NCI-H2171 treated with DMSO at 0.1 percent for 48 hours (cell line): Measurements from ENCODE around the gene STUM.
"Not testable (repeated sequence)": the region's sequence is repeated elsewhere in the genome, so short reads cannot be mapped to it uniquely, and the experiment has no call there.

Source experiments
- DNase-seq: peaks from one replicate; lab custom pipeline; 2025; lab: John Stamatoyannopoulos, UW

STUM gene

DNA sequence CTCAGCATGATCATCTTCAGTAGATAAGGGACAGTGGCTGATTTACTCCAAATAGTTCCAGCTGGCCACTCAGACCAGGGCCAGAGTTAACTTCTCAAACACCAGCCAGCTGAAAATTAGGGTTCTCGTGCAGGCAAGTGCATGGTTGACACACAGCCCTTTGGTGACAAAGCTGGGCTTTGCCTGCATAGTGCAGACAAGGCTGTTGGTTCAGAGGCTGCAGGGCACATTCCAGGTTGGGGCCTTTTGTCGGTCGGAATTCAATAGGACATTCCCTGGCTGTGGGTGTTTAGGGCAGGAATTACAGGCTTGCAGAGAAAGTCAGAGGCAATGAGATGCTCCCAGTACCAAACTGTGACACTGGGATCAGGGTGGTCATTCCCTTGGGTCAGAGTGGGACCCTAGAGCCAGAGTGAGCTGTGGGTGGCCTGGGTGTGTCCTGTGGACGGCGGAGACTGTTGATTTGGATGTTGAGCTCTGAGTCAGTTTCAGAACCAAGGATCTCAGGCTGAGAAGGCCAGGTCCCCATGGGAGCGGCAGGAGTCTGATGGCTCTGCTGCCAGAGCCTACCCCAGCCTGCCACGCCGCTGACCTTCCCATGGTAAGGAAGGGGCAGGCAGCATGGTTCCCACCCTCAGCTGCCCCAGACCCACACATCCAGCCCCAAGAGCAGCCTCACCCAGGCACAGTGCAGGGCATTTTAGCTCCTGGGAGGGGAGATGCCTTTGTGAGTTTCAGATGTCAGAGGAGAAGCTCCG, 56.2 kb downstream of the STUM start:
- DNase-seq = no peak

DNA sequence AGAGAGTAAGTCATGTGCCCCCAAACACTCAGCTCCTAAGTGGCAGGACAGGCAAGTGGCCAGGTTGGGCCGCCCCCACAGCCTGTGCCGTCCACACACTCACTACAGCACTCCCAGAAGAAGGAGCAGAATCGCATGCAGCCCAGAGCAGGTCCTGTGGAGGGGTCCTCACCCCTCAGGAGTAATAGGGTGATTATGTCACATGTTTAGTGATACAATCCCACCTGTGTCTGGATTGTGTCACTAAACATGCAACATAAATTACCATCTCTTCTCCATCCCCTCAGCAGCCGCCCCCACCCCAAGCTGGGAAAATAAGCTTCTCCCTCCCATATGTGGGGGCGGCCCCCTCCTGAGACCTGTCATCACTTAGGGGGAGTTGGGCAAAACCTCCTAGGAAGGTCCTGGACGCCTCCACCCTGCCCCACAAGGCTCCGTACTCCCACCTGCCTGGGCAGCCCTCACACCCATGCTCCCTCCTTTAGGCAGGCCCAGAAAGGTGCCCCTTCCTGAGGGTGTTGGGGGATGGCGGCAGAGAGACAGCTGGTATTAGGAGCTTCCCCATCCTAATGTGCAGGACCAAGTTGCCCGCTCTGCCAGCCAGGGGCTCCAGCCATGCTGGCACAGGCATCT, 56.9 kb downstream of the STUM start:
- DNase-seq = no peak

DNA sequence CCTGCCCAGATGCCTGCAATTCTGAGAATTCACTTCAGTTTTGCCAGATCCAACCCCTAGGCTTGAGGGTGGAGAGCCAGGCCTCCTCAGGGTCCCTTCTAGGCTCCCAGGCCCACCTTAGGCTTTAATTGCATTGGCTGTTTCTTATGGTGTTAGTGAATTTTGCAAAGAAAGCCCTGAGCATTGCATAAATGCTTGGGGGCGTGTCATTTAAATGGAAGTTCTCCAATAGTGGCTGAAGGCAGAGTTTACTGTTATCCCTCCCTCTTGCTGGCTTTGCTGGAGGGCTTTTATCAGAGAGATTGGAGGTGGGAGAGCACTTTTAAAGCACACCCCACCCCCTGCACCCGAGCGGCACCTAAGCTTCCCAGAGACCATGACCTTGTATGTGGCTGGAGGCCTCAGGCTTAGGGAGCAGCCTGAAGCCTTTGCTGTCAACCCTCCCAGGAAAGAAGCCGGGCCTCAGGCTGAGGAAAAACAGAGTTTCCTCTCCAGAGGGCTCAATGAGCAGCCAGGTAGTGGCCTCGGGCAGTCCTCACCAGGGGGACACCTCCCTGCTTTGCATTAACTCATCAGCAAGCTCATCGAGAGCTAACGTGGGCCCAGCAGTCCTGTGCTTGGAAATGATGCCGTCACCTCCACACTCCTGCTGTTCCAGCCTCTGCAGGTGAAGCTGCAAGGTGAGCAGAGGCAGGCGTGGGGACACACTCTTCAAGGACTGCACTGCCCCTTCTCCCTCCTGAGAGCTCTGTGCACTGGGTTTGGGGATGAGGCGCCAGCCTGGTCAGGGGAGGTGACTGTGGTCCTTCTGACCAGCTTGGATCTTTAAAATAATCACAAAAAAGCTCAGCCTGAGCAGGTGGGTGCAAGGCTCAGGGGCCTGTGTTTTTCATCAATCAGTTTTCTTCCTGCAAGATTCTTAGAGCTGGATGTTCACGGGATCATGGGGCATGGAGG, 58.0 kb downstream of the STUM start:
- no peak for DNase-seq

DNA sequence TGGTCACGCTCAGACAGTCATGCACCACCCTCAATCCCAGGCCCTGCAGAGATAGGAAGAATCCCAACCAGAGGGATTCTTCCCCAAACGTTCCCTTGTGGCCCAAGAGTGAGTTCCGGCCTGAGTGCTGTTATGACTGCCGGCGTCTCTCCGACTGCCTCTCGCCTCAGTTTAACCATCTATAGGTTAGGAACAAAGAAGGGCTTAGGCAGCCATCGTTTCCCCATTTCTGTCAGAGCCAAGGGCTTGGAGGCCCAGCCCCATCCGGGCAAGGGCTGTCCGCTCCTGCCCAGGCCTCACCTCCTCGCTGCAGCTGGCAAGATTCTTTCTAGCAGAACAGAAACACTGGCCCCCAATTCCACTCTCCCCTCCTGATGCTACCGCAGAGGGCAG, 58.7 kb downstream of the STUM start:
- no peak for DNase-seq

DNA sequence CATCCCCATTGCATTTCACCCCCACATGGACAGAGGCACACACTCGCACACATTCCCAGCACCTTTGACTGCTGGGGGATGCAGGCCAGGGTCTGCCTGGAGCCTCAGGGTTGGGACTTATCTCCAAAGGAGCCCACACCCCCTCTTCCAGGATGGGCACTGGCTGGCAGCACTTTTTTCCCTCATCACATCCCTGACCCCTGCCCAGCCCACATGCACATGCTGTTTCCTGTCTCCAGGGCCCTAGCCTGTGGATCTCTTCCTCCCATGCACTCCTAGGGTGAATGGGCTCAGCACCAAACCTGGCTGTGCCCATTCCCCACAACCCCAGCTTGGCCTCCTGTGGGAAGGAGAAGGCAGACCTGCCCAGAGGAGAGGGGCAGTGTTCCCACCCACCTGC, 59.3 kb downstream of the STUM start:
- DNase-seq = no peak

DNA sequence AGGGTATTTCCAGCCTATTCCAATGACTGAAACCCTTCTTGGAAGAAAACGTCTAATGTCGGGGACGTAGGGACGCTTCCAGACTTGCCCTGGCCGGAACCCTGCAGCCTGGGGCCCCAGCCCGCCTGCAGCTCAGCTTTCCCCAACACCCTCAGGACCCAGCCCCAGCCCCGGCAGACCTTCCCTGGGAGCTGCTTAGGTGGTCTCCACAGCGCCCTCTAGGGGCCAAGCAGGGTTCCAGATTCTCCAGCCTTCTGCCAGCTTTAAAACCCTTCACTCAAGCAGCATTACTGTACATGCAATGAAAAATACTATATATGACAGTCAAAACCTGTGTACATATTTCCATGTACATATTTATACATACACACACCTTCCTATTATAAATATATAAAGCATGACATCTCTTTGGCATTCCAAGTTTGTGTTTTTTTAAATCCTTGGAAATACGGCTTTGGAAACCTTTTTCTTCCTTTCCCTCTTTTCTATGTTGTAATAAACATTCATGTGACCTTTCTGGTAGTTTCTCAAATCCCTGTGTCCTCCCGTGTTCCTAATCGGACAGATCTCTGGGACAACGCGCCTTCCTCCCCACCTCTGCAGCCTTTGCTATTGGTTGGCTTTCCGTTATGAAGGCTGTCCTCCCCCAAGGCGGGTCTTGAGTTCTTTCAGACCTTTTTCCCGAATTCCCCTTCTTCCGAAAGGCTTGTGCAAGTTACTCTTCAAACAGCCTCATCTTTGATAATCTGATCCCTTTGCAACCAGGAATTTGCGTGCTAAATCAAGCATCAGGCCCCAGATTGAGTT, 60.3 kb downstream of the STUM start:
- DNase-seq = peak; percentile 57

DNA sequence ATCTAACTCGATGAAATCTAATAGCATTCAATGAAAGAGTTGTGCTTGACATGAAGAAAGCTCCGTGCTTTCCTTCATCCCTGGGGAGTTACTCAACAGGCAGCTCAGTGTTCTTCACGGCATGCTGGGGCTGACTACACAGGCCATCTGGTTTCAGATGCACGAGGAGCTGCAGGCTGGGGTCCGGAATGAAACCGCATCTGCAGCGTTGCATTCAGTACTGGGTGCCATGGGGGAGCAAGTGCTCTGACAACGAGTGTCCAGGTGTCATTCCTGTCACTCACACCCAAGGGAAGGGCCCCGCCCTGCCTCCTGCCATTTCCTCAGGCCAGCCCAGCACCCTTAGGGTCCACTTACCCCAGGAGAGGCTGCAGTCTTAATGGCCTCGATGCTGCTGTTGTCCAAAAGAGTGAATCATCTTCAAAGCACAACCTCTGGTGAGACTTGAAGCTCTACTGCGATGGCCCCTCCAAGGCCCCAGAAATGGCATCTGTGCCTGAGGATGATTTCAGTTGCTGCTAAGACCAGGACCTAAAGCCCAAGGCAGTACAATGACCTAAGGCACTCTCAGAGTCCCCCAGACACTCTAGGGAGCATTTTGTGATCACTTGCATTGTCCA, 61.4 kb downstream of the STUM start:
- DNase-seq = peak; percentile 78

DNA sequence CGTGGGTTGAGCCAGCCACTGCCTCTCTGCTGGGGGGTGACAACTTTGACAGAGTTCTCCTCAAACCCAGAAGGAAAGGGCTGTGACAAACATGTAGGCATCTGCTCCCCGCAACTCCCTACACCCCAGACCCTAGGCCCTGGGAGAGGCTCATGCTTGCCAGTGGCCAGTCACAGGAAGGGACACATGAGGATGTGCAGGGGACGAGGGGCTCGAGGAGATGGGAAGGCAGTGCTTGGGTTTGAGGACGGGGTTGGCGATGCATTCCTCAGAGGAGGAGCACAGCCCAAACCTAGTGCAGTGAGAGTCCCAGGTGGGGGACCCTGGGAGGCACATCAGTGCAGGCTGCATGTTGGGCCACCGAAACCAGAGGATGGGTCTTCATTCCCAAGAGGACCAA, 62.1 kb downstream of the STUM start:
- no peak for DNase-seq

DNA sequence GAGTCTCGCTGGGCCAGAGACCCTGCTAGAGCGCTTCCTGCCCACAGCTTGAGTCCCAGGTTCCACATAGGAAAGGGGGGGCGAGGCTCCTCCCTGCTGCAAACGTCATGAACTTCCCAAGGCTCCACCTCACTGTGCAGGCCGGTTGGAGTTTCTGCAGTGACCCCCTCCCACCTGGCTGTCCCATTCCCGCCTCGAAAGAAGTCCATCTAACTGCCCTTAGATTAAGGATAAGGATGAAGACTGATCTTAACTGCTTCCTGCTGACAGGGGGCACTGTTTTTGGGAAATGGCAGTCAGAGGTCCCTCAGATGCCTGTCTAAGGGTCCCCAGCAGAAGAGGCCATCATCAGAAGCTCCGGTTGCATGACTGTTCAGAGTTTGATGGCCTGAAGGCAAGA, 62.7 kb downstream of the STUM start:
- no peak for DNase-seq

DNA sequence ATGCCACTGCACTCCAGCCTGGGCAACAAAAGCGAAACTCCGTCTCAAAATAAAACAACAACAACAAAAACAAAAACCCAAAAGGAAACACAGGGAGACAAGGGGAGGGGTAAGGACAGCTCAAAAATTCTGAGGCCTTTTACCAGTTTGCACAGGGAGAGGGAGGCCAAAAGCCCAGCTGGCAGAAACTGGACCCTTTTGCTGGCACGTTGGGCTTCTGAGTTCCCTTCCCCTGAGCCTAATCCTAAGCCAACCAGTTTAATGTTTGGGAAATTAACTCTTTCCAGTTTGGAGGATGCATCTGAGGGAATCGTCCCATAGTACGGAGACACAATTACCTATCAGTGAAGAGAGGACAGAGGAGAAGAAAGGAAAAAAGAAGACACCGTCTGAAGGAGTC, 63.4 kb downstream of the STUM start:
- not testable (repeated sequence) for DNase-seq

DNA sequence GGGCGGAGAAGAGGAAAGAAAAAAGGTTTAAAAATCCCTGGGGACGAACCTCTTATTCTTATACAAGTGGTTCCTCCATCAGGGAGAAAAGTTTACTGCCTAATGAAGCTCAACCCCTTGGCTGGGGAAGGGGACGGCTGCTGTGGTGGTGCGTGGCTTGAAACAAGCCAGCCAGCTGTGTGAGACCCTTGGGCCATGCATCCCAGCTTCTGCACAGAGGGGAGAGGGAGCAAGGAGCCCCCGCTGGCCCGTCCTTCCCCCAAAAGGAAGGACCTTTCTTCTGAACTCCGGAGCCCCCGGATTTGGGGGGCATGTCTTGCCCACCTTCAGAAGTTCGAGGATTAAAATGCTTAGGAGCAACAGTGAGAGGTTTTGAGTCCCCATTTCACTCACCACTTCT, 67.3 kb downstream of the STUM start:
- no peak for DNase-seq

DNA sequence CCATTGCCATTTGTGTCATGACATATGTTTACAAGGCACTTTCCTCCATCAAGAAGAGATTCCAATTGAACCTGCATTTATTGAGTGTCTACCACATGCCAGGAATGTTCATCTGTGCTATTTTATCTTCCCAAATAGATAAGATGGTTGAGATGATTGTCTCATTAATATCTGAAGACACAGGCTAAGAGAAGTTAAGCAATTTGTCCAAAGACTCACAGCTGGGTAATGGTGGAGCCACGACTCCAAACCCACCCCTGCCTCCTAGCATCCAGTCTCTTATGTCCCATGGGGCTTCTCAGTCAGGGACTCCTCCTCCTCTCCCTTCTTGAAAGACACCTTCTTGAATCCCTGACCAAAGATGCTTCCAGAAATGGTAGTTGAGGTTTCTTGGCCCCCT, 68.1 kb downstream of the STUM start:
- no peak for DNase-seq

DNA sequence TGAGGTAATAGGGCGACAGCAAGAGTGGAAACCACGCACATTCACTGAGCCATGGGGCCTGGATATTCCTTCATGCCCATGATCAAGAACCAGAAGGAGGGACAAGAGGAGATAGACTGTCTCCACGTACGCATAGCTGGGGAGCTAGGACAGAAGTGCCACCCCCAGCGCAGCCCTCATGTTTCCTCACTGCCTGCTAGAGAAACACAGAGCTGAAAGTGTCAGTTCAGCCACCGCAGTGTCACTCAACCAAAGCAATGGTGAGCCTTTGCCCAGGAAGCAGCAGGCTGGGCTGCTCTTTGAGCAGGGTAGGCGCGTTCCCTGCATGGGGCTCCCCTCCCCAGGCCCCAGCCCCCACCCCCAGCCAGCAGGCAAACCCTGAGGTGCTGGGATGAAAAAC, 68.5 kb downstream of the STUM start:
- DNase-seq = no peak

DNA sequence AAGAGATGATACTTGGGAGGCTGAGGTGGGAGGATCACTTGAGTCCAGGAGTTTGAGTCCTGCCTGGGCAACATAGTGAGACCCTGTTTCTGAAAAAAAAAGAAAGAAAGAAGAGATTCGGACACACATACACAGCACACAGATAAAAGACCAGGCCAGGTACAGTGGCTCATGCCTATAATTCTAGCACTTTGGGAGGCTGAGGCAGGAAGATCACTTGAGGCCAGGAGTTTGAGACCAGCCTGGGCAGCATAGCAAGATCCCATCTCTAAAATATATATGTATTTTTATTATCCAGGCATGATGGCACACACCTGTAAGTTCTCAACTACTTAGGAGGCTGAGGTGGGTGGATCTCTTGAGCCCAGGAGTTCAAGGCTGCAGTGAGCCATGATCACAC, 69.2 kb downstream of the STUM start:
- not testable (repeated sequence) for DNase-seq

DNA sequence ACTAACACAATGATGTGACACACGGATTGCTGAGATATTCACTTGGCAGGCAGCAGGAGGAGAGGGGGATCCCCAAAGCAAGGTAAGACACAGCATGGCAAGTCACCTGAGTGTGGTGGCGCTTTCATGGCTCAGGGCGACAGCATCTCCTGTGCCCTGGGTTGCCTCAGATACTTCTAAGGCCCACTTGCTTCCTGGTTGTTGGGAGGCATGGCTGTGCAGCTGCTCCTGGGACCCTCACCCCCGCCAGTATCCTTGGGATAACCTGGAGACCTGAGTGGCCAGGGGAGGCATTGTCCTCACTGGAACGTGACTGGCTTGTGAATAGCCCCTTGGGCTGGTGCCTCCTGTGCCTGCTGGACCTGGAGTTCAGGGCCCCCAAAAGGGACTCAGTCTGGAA, 69.8 kb downstream of the STUM start:
- no peak for DNase-seq

DNA sequence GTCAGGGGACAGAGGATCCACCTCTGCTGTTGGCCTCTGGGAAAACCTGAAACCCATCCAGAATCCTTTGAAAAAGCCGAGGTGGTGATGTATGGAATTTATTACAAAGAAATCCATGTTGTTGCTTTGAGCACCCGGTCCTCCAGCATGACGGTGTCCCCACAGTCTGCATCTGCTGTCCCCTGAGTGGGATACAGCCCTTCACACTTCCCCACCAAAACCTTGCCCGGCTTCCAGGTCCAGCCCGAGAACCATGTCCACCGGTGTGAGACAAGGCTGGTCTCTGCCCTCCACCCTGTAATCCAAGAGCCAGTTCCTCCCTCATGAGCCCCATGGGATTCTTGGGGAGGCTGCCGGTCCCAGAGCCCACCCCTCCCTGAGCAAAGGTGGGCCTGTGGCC, 70.5 kb downstream of the STUM start:
- DNase-seq = no peak

DNA sequence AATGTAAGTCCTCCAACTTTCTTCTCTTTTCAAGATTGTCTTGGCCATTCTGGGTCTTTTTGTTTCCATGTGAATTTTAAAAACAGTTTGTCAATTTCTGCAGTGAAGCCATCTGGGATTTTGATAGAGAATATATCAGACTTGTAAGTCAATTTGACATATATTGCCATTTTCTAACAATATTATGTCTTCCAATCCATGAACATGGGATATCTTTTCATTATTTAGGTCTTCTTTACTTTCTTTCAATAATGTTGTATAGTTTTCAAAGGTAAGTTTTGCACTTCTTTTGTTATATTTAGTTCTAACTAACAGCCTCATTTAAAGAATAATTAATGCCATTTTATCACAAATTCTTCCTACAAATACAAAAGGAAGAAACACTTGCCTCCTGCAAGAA, 73.4 kb downstream of the STUM start:
- no peak for DNase-seq

DNA sequence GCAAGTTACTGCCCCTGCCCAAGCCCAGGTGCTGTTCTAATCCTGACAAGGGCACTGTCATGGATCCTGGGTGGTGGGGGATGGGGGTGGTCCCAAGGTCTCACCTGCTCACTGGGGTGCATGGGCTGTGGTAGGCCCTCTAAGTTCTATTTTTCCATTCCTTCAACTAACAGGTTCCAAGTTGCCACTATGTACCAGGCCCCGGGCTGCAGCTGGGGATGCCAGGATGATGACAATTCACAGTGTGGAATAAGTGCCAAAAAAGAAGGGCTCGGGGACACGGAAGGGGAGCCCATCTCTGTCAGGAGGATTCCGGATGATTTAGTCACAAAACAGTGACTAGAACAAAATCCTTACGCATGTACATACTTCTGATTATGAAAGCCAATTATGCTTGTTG, 76.0 kb downstream of the STUM start:
- no peak for DNase-seq

DNA sequence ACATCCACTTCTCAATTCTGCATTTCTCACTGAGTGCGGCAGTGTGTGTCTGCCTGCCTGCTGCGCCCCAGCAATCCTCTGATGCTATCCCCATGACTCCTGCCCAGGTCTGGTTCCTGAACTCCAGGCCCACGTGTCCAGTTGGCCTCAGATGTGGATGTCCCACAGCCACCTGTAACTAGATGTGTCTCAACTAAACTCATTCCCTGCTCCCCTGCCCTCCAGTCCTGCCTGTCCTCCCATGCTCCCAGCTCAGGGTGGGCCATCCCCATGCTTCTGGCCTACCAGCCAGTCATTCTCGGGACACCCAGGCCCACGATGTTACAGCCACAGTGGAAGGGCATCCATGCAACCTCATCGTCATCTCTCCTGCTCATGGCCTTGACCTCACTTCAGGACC, 76.8 kb downstream of the STUM start:
- no peak for DNase-seq

DNA sequence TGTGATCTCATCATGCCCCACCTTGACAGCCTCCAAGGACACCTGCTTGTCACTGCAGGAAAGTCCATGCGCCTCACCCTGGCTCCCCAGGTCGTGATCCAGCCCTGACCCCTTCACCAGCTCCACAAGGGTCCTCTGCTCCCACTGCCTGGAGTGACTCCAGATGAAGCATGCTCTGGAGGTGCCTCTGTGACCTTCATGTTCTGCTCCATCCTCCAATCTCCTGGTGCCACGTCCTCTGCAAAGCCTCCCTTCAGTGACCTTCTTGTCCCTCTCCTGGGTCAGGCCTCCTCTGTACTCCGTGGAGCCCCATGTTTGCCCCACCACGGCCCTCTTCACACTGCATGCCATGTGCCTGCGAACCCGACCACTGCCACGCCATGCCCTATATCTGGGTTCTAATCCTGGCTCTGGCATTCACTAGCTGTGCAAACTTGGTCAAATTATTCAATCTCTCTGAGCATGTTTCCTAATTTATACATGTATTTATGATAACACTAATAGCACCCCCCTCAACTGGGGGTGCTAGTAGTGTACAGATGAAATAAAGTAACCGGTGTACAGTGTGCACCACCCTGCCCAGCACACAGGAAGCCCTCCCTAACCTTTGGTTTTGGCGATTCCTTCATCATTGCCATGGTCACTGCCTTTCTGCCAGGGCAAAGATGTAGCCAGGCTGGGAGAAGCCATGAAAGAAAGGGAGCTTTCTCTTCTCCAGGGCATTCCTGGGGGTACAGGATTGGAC, 77.4 kb downstream of the STUM start:
- DNase-seq = no peak

DNA sequence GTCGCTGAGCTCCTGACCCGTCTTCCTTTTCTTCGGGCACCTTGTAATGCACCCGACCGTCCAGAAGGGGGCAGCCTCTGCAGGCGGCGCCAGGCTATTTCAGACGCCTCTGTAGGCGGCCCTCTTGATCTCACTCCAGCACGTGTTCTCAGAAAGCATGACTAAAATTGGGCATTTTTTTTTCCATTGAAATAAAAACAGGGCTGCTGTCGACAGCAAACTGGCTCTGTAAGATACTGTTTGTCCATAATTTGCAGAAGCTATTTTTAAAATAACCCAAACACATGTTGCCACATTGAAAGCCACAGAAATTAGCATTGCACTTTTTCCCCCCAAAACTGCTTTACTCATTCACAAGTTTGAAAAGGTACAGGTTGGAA, 78.0 kb downstream of the STUM start:
- DNase-seq = peak; percentile 54
